HG03432 (cell line): Measurements from ENCODE around the gene ADGRE3.

ENCODE experiments used
- ATAC-seq: cut with Tn5 transposase; IDR thresholded peaks from one replicate; pipeline ENCODE4 v1.9.1; 2021; ENCODE audit warnings: mild to moderate bottlenecking, moderate library complexity; ENCODE audit not compliant: unreplicated experiment

ADGRE3 gene, protein sequence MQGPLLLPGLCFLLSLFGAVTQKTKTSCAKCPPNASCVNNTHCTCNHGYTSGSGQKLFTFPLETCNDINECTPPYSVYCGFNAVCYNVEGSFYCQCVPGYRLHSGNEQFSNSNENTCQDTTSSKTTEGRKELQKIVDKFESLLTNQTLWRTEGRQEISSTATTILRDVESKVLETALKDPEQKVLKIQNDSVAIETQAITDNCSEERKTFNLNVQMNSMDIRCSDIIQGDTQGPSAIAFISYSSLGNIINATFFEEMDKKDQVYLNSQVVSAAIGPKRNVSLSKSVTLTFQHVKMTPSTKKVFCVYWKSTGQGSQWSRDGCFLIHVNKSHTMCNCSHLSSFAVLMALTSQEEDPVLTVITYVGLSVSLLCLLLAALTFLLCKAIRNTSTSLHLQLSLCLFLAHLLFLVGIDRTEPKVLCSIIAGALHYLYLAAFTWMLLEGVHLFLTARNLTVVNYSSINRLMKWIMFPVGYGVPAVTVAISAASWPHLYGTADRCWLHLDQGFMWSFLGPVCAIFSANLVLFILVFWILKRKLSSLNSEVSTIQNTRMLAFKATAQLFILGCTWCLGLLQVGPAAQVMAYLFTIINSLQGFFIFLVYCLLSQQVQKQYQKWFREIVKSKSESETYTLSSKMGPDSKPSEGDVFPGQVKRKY

DNA sequence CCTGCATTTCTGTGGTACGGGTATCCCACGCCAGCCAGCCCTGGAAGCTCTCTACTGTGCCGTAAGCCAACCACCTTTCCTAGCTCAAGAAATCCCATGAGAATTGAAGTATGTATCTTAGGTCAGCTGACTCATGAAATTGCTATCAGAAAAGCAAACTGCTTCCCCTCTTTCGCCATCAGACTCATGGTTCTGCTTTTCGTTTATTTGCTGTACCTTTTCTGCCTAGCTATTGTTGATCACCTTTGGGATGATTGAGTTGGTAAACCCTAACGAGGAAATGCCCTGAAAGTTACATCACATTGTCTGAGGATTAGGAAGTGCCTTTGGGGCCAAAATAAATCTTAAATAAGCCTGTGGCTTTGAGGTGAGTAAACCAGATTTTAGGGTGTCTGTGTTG is at the start of gene ADGRE3:
ADGRE3 (minus strand) TSS at position 81 of the 400 bp plus-strand sequence; CDS start at position 7, 74 bp downstream.
- ATAC-seq: no peak

DNA sequence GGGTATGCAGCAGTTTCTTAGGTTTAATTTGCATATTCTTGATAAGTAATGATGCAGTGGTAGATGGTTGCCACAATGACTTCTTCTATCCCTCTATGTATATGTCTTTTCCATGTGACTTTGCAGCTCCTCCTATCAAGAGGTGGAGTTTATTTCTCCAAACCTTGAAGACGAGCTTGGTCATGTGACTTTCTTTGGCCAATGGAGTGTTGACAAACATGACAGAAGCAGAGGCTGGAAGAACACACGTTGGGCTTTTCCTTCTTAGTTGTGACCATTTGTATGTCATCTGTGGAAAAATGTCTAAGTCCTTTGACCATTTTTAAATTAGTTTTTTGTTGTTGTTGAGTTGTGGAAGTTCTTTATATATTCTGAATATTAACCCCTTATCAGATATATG is 47.5 kb upstream of the ADGRE3 start:
- no peak for ATAC-seq

DNA sequence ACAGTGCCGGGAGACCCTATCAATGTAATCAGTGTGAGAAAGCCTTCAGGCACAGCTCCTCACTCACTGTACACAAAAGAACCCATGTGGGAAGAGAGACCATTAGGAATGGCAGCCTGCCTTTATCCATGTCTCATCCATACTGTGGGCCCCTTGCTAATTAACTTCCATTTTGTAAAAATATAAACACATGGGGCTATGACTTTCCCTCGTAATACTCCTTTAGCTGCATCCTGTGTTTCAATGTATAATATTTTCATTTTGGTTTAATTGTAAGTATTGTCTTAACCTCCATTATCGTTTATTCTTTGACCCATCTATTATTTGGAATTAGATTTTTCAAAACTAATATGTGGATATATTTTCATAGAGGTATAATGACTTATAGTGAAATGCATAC is 44.5 kb upstream of the ADGRE3 start:
- no peak for ATAC-seq

DNA sequence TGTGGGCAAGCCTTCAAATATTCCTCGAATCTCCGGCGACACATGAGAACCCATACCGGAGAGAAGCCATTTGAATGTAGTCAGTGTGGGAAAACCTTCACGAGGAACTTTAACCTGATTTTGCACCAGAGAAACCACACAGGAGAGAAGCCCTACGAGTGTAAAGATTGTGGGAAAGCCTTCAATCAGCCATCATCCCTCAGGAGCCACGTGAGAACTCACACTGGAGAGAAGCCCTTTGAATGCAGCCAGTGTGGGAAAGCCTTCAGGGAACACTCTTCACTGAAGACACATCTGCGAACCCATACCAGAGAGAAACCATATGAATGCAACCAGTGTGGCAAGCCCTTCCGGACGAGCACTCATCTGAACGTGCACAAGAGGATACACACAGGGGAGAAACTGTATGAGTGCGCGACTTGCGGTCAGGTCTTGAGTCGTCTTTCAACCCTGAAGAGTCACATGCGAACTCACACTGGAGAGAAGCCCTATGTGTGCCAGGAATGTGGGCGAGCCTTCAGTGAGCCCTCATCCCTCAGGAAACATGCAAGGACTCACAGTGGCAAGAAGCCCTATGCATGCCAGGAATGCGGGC is 44.0 kb upstream of the ADGRE3 start:
- no peak for ATAC-seq

DNA sequence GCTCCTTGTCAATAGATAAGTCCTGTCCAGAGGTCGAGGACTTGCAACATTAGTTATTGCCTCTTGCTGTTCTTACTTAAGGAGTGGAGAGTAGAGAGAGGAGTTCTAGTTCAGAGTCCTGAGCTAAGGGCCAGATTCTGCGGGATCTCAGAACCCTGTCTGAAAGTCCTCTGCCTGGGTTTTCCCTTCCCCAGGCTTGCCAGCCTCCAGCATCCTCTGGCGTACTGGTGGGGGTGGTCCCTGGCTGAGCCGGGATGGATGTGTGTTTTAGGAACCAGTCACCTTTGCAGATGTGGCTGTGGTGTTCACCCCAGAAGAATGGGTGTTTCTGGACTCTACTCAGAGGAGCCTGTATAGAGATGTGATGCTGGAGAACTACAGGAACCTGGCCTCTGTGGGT is 41.2 kb upstream of the ADGRE3 start:
- ATAC-seq: no peak

DNA sequence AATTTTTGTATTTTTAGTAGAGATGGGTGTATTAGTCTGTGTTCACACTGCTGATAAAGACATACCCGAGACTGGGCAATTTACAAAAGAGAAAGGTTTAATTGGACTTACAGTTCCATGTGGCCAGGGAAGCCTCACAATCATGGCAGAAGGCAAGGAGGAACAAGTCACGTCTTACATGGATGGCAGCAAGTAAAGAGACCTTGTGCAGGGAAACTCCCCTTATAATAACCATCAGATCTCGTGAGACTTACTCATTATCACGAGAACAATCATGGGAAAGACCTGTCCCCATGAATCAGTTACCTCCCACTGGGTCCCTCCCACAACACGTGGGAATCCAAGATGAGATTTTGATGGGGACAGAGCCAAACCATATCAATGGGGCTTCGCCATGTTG is 29.8 kb upstream of the ADGRE3 start:
- ATAC-seq: no peak

DNA sequence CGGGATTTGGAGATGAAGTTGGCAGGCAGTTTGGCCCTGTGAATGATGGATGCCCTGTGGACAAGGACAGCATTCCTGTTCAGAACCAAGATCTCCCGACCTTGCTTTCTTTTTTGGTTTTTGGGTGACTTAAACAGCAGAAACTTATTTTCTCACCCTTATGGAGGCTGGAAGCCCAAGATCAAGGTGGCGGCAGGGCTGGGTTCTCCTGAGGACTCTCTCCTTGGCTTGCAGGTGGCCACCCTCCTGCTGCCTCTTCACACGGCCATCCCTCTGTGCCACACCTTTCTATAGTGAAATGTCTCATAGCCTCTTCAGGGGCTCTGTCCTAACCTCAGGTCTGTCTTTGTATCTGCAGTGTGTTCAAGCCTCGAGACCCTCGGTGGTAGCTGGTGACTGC is 29.2 kb upstream of the ADGRE3 start:
- ATAC-seq: no peak

DNA sequence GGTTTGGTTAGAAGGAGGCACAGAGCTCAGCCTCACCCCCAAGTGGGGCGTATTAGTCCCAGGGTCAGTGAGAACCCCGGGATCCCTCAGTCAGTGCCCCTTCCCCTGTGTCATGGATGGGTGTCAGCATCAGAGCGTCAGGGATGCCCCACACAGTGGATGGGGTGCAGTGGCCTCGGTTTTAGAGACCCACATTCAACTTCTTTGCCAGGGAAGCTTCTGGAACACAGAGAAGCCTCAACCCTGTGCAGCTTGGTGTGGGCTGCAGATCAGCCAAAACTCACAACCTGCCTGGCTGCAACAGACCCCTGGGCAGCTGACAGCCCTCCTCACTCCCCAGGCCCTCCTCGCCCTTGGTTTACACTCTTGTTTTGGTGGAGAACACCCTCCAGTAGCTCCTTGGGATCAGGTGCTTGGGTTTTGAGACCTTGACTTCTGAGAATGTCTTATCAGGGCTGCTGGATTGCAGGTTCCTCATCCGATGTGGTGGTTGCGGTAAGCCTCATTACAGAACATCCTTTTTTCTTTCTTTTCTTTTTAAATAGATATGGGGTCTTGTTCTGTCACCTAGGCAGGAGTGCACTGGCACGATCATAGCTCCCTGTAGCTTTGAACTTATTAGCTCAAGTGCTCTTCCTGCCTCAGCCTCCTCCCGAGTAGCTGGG is 26.2 kb upstream of the ADGRE3 start:
- ATAC-seq: no peak

DNA sequence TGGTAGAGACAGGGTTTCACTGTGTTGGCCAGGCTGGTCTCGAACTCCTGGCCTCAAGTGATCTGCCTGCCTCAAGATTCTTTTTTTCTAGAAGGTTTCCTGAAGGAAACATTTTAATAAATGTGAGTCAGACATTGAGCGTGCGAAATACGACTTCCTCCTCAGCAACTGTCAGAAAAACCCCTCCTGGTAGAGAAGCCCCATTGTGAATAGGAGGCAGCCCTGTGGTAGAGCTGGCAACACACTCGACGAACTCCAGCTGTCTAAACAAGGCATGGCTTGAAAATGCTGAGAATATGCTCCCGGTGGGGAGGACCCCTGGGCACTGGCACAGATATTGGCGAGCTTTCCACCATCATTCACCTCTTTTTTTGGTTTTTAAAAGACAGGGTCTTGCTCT is 25.0 kb upstream of the ADGRE3 start:
- ATAC-seq: no peak

DNA sequence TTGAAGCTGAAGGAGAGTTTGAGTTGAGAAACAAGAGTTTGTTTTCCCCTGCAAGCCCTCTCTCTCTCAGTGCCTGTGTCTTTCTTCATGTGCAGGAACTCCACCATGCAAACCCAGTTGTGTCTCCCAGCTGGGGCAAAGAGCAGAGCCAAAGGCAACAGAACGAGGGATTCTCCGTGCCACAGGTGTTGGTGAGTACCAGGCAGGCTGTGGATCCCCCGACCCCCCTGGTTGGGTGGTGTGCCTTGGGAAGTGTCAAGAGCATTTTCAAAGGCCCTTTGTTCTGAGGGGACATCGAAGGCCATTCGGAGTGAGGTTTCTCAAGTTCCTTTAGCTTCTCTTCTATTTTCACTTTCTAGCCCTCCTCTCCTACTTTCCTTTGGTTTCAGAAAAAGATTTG is 20.8 kb upstream of the ADGRE3 start:
- ATAC-seq: no peak

DNA sequence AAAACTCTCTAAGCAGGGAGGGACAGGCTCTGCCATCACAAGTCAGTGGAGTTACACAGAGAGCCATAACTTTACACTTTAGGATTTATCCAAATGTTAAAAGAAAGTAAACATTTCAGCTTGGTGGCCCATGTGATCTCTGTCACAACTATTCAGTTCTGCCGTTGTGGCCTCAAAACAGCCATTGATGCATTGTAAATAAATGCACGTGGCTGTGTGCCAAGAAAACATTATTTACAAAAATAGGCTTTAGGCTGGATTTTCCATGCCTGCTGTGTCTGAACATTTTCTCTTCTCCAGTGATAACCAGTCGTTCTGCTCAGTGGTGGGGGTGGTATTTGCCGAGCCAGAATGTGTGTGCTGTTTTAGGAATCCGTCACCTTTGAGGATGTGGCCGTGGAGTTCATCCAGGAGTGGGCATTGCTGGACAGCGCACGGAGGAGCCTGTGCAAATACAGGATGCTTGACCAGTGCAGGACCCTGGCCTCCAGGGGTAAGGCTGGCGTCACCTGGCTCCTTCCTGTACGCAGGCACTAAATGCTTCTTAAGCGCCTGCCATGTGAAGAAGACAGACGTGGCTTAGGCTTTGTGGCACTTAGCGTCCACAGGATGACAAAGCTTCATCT is 20.1 kb upstream of the ADGRE3 start:
- no peak for ATAC-seq

DNA sequence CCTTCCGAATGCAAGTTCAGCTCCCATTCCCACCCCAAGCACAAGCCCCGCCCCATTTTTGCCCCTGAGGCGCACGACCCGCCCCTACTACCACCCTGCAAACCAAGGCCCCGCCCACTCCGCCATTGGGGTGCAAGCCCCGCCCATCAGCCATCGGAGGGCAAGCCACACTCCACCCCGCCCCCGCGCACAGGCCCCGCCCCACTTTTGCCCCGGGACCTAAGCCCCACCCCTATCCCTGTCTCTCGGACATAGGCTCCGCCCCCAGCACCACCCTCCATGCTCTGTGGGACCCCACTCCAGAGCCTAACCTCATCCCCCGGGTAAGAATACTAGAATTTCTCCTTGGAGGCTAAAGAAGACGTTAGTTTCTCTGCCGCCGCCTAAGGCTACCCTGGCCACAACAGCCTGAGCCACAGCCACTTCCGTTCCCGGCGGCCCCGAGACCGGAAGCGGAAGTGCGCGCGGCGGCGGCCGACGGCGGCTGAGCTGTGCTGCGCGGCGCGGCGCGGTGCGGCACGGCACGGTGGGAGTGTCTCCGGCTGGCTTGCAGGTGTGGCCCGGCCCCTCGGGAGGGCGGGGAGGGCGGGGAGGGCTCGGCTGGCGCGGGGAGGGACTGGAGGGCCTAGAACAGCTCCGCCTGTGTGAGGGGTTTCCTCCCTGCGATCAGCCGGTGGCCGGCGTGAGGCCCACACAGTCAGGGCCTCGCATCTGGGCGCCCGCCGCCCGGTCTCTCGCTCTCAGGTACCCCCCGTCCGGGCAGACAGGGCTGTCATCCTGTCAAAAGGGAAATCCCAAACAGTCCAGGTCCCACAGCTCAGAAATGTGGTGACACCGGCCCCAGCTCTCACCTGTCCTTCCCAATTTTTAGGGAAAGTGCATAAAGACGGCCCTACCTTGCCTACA is 15.2 kb upstream of the ADGRE3 start, which contains the start of gene ZNF333:
ZNF333 (plus strand) TSS at position 451 of the 906 bp plus-strand sequence. CDS start 3,444 bp downstream, outside the sequence.
- ATAC-seq: peak; percentile 92

DNA sequence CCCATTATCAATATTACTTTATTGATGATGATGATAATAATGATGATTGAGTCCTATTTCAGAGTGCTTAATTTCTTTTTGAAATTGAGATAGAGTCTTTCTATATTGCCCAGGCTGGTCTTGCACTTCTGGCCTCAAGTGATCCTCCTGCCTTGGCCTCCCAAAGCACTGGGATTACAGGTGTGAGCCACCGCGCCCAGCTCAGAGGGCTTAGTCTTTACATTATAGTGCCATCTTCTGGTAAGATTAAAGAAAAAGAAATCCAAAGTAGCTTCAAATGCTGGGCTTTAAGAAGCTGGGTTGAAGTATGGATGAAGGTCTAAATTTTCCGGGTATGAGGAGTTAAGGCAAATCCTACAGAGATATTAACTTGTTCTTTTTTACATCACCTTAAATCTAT is 11.8 kb upstream of the ADGRE3 start:
- no peak for ATAC-seq

DNA sequence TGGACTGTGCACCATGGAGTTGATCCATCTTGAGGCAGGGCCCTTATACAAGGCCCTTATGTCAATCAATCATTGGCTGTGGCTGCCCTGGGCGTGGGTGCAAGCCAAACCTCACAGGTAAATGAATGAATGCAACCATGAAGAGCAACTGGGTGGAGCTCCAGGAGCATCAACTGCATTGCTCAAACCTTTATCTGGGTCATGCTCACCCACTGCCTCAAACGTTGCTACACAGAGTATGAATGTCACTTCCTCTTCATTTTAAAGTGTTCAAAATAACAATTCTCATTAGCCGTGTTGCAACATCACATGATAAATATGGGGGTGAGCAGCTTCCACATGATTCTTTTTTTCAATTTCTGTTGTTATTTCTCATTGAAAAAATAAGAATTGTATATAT is 8.8 kb upstream of the ADGRE3 start:
- ATAC-seq: no peak

DNA sequence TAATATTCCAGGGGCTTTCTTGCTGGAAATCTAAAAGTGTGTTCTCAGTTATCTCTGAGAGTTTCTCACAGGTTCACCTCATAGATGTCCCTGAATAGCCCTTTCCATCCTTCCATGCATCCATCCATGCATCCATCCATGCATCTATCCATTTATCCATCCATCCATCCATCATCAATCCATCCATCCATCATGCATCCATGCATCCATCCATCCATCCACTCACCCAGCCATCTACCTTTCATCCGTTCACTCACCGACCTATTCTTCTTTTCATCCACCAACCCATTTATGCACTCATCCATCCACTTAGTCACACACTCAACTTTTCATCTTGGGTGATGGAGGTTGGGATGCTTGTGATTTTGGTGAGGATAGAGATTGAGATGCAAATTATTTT is 7.4 kb upstream of the ADGRE3 start:
- ATAC-seq: no peak

DNA sequence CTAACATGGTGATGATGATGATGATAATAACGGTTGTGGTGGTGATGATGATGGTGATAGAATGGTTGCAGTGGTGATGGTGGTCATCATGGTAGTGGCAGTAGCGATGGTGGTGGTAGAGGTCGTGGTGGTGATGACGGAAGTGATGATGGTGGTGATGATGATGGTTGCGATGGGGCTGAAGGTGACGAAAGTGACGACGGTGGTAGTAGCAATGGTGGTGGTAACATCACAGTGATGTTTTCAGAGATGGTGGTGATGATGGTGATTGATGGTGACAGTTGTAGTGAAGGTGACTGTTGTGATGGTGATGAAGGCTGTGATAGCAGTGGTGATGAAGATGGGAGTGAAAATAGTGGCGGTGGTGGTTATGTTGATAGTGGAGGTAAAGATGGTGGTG is 3.6 kb upstream of the ADGRE3 start:
- no peak for ATAC-seq

DNA sequence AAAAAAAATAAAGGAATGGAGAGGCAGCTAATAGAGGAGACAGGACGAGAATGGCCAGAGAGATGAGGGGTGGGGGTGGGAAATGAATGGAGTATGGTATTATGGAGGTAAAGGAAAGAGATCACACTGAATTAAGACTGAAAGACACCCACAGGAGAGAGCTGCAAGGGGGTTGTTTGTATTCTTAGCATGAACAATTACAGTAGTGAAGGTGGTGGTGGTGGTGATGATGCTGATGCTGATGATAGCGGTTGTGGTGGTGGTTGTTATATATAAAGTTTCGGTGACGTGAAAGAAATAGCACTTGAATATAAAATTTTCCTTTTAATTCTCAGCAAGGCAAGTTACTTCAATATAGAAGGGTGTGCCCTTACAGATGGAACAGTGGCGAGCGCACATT is 2.8 kb upstream of the ADGRE3 start:
- no peak for ATAC-seq

DNA sequence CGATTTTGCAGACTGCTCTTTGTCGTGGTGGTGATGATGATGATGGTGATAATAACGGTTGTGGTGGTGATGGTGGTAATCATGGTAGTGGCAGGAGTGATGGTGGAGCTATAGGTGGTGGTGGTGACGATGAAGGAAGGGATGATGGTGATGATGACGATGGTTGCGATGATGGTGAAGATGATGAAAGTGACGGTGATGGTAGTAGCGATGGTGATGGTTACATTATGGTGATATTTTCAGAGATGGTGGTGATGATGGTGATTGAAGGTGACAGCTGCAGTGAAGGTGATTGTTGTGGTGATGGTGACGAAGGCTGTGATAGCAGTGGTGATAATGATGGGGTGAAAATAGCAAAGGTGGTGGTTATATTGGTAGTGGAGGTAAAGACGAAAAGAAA is 2.1 kb upstream of the ADGRE3 start:
- ATAC-seq: no peak

DNA sequence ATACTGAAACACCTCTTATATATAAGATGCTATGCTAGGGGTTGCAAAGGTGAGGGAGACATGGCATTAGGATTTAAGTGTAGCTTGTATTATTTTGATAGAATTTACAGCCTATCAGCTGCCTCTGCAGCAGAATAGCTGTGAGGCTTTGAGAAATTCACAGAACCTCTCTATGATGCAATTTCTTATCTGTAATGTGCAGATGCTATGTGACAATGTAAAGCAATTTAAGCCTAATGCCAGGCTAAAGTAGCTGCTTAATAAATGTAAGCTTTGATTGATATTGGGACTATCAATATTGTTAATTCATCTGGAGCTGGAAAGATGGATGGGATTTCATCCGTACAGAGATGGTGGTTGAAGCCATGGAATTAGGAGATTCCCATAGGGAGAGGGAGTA is 1.6 kb downstream of the ADGRE3 start:
- ATAC-seq: no peak
